Measurements from ENCODE around the gene KLF7.

GRCh38 chr2:207162316-207162715 lies 3.4 kb downstream of the KLF7 start:
- TF ChIP-seq CTCF (conservative IDR thresholded peaks at IDR 0.05; ENCODE audit: low read depth, low read length) (no peak), EZH2 (IDR thresholded peaks at IDR 0.05; ENCODE audit: low read length, unreplicated experiment) (no peak), EZH2phosphoT487 (IDR thresholded peaks at IDR 0.05; ENCODE audit: borderline replicate concordance, low read length) (no peak)

Measured in PC-3 (cell line).